Activated CD4-positive, alpha-beta T cell treated with anti-CD3 and anti-CD28 coated beads for 36 hours (primary cell): ENCODE measurements around the gene OR2T10. TPM values are rescaled to one million over a fixed set of nuclear protein-coding genes. Genes with fewer than 3 reads are reported as not detected.

ENCODE experiments used
- ATAC-seq: fragments of 200-7000 bp; cut with Tn5 transposase; one replicate; pipeline ENCODE4 v1.10.0; 2021; ENCODE audit warnings: mild to moderate bottlenecking, moderate library complexity
- CTCF ChIA-PET: fragments of 350-600 bp; sonication (Branson Sonifier 250); formaldehyde crosslinking; loops from one replicate; lab custom pipeline; 2021; ENCODE audit warnings: antibody characterized with exemption; lab: Charles Lee
- POLR2A ChIA-PET: fragments of 350-600 bp; sonication (Branson Sonifier 250); formaldehyde crosslinking; loops from one replicate; lab custom pipeline; 2021; ENCODE audit warnings: antibody characterized with exemption, inconsistent platforms; lab: Charles Lee
- DNase-seq: peaks from one replicate; pipeline ENCODE4 v3.0.0-alpha.2; 2020
- H3K27ac Mint-ChIP-seq: one replicate; pipeline ENCODE4 v1.8.0; 2021; ENCODE audit warnings: mixed read lengths
- H3K27me3 Mint-ChIP-seq: one replicate; pipeline ENCODE4 v1.8.0; 2021; ENCODE audit warnings: mixed read lengths
- H3K36me3 Mint-ChIP-seq: one replicate; pipeline ENCODE4 v1.8.0; 2021; ENCODE audit warnings: low read depth, mixed read lengths
- H3K4me1 Mint-ChIP-seq: one replicate; pipeline ENCODE4 v1.8.0; 2021; ENCODE audit warnings: mixed read lengths
- H3K4me3 Mint-ChIP-seq: one replicate; pipeline ENCODE4 v1.8.0; 2021; ENCODE audit warnings: mild to moderate bottlenecking, moderate library complexity, mixed read lengths
- H3K9me3 Mint-ChIP-seq: one replicate; pipeline ENCODE4 v1.8.0; 2021; ENCODE audit warnings: low read depth, mixed read lengths
- intact Hi-C, 2 experiments: fragments of 100-400 bp; cut with DNase I in 1 of 2; cut with micrococcal nuclease in 1 of 2; formaldehyde crosslinking; loops; one replicate each; pipeline versions ENCODE4 v1.14.2 to v1.15.1; 2022 to 2024; cut with DNase I, micrococcal nuclease
- total RNA-seq, 2 experiments: library from RNA; stranded (reverse); gene quantifications; one replicate each; pipeline ENCODE4 v1.2.3, GENCODE V29; 2021

The OR2T10 gene
- total RNA-seq, 2 experiments from 2014 or later, result not detected

DNA sequence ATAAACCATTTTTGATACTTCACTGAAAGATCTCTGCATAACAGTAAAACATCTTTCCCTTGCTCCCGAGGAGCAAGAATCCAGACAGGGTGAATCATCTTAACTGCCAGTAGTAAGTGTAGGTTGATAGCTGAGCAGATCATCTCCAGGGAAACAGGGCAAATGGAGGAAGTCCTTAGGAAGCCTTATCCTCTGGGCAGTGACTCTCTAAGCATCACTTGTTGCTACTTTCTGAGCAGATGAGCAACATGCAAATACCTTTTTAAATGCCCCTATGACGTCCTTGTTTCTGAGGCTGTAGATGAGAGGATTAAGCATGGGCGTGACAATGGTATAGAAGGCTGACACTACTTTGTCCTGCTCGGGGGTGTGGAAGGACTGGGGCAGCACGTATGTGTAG lies 28.5 kb upstream of the OR2T10 start:
- ChIA-PET POLR2A (no interaction called here), CTCF (interaction anchor here (1.3 to 3.4 kb wide), 2 partner anchors 60 to 181 kb away, joined by 3 to 19 read pairs; no protein-coding TSS in a partner anchor)
- DNase-seq (no peak), ATAC-seq (no peak)
- Mint-ChIP-seq H3K27me3 (peaks cover 2% of the 10 kb centered on the region), H3K4me3 (no peak overlapping the region), H3K4me1 (no peaks in the 10 kb centered on the region), H3K27ac (no peak overlapping the region), H3K36me3 (no peaks in the 10 kb centered on the region), H3K9me3 (no peaks in the 10 kb centered on the region)
- intact Hi-C loops, result no loop called here

DNA sequence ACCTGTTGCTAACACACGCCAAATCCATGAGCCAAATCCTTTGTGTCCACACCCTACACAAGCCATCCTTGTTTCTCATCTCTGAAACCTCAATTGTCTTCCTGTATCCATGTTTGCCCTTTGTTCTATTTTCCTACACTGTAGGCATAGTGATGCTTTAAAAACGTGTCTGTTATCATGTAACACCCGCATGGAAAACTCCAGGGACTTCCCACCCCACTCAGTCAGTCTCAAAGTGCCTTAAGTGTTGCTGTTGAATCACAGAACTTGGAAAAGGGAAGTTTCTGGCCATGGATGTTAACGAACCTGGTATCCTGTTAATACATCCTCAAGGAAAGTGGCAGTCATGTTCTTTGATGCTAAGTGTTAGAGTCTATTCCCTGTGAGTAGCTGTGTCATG lies 27.7 kb upstream of the OR2T10 start:
- Mint-ChIP-seq H3K36me3 (no peaks in the 10 kb centered on the region), H3K27ac (no peak overlapping the region), H3K4me1 (no peaks in the 10 kb centered on the region), H3K9me3 (no peaks in the 10 kb centered on the region), H3K27me3 (no peaks in the 10 kb centered on the region), H3K4me3 (no peak overlapping the region)
- DNase-seq (no peak), ATAC-seq (no peak)
- ChIA-PET CTCF (interaction anchor here (1.3 to 3.4 kb wide), 2 partner anchors 61 to 182 kb away, joined by 3 to 19 read pairs; no protein-coding TSS in a partner anchor), POLR2A (interaction anchor here (0.5 kb wide), 1 partner anchor 202 kb away, joined by 3 read pairs; no protein-coding TSS in a partner anchor)
- intact Hi-C loops, result no loop called here

DNA sequence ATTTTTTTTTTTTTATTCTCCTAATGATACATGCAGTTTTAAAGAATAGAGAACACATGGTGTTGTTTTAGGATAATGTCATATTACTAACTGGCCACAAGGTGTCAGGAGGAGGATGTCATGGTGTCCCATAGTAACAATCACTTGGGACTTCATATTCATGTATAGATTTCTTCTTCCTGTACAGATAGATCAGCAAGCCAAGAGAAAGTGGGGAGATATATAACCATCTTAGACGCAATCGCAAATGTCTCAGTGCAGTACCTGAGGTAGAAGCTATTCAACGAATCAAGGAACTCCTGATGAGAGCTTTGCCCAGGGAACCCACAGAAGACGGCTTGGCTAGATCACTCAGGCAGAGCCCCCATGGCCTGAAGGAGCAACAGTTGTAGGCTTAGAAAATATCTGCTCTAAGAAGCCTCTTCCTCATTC lies 25.1 kb upstream of the OR2T10 start:
- H3K27me3 Mint-ChIP-seq, result no peaks in the 10 kb centered on the region
- H3K27ac Mint-ChIP-seq, result no peak overlapping the region
- no peaks in the 10 kb centered on the region for H3K9me3 Mint-ChIP-seq
- H3K36me3 Mint-ChIP-seq, result no peaks in the 10 kb centered on the region
- ATAC-seq, result peak; percentile 80
- CTCF ChIA-PET, result interaction anchor here (1.0 to 3.4 kb wide), 9 partner anchors 8 to 184 kb away, joined by 3 to 19 read pairs (median 6); no protein-coding TSS in a partner anchor
- intact Hi-C loops, result loop anchor here (1.0 to 5.0 kb wide), 4 partner anchors 64 to 380 kb away; no protein-coding TSS in a partner anchor
- POLR2A ChIA-PET, result no interaction called here
- peak; percentile 11 for DNase-seq
- H3K4me3 Mint-ChIP-seq, result no peak overlapping the region
- H3K4me1 Mint-ChIP-seq, result no peaks in the 10 kb centered on the region

DNA sequence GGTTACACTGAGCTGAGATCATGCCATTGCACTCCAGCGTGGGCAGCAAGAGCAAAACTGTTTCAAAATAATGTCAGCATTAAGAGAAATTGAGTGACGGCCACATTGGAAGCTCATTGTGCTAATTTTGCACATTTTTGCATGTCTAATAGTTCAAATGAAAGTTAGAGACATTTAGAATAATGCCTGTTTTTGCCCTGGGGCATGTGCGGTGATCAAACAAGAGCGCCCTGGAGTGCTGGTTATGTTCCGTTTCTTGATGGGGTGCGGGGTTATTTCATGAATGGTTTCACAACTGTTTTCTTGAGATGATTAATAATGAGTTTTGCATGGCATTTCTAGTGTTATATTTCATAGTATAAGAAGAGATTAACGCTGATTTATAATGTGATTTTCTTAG lies 24.3 kb upstream of the OR2T10 start:
- POLR2A ChIA-PET, result no interaction called here
- no peak for DNase-seq
- no peaks in the 10 kb centered on the region for H3K27me3 Mint-ChIP-seq
- CTCF ChIA-PET, result interaction anchor here (0.7 to 3.3 kb wide), 7 partner anchors 8 to 210 kb away, joined by 3 to 10 read pairs (median 6); no protein-coding TSS in a partner anchor
- H3K9me3 Mint-ChIP-seq, result no peaks in the 10 kb centered on the region
- no peak overlapping the region for H3K4me3 Mint-ChIP-seq
- ATAC-seq, result no peak
- no peaks in the 10 kb centered on the region for H3K4me1 Mint-ChIP-seq
- intact Hi-C loops, result loop anchor here (1.0 to 5.0 kb wide), 4 partner anchors 65 to 379 kb away; no protein-coding TSS in a partner anchor
- H3K27ac Mint-ChIP-seq, result no peak overlapping the region
- H3K36me3 Mint-ChIP-seq, result no peaks in the 10 kb centered on the region

DNA sequence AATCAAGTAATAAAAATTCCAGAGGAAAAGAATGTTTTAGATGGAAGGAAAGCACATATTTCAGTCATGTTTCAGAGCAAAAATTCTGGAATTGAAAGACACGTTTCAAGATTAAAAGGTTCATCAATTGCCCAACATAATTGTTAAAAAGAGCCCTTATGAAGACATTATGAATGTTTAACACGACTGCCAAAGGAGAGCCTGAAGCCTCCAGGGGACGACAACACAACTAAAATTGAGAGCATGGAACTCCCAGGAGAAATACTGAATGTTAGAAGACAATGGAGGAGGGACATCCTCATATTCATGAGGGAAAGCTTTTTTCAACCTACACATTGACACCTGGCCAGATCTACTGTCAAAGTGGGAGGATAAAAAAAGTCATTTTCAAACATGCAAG lies 21.4 kb upstream of the OR2T10 start:
- no peak overlapping the region for H3K4me3 Mint-ChIP-seq
- DNase-seq, result peak; percentile 80
- intact Hi-C loops, result loop anchor here (5.0 to 10.0 kb wide), 2 partner anchors 217 to 684 kb away; partner anchors contain the start of gene OR2T1 (in 1 of the 2)
- POLR2A ChIA-PET, result interaction anchor here (1.1 kb wide), 1 partner anchor 1497 kb away, joined by 3 read pairs; no protein-coding TSS in a partner anchor
- no peaks in the 10 kb centered on the region for H3K9me3 Mint-ChIP-seq
- H3K27me3 Mint-ChIP-seq, result no peaks in the 10 kb centered on the region
- peak; percentile 47 for ATAC-seq
- CTCF ChIA-PET, result no interaction called here
- H3K36me3 Mint-ChIP-seq, result no peaks in the 10 kb centered on the region
- H3K27ac Mint-ChIP-seq, result no peak overlapping the region
- H3K4me1 Mint-ChIP-seq, result peaks cover 6% of the 10 kb centered on the region

DNA sequence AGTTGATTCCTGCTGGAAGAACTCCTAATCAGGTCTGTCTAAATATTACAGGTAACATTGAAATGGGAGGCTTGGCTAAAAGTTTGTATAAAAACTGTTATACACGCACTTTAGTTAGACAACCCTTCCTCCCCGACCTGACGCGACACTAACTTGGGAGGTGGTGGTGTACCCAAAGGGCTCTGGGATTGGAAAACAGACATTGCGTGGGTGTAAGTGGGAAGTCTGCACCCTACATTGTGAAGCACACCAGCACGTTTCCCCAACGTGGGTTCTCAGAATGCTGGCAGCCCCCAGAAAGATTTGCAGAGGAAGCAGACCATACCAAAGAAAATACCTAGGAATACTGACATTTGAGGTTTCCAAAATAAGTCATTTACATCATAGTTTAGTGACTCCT lies 20.6 kb upstream of the OR2T10 start:
- intact Hi-C loops, result loop anchor here (5.0 to 10.0 kb wide), 2 partner anchors 216 to 683 kb away; partner anchors contain the start of gene OR2T1 (in 1 of the 2)
- no peaks in the 10 kb centered on the region for H3K27me3 Mint-ChIP-seq
- ATAC-seq (no peak), DNase-seq (no peak)
- no peaks in the 10 kb centered on the region for H3K36me3 Mint-ChIP-seq
- POLR2A ChIA-PET, result no interaction called here
- H3K4me1 Mint-ChIP-seq, result peaks cover 12% of the 10 kb centered on the region
- no peak overlapping the region for H3K4me3 Mint-ChIP-seq
- H3K27ac Mint-ChIP-seq, result no peak overlapping the region
- CTCF ChIA-PET, result interaction anchor here (0.7 to 1.1 kb wide), 4 partner anchors 9 to 342 kb away, joined by 3 read pairs; no protein-coding TSS in a partner anchor
- H3K9me3 Mint-ChIP-seq, result no peaks in the 10 kb centered on the region

DNA sequence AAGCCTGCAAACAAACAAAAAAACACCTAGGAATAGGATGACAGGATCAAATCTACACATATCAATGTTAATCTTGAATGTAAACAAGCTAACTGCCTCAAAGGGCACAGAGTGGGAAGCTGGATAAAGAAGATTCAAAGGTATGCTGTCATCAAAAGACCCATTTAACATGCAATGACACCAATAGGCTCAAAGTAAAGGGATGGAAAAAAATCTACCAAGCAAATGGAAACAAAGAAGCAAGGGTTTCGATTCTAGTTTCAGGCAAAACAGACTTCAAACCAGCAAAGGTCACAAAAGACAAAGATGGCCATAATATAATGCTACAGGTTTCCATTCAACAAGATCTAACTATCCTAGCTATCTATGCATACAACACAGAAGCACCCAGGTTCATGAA lies 16.2 kb upstream of the OR2T10 start:
- DNase-seq (no peak), ATAC-seq (peak; percentile 76)
- peak overlapping the region; percentile 44 for H3K27ac Mint-ChIP-seq
- H3K9me3 Mint-ChIP-seq, result no peaks in the 10 kb centered on the region
- ChIA-PET CTCF (interaction anchor here (0.6 to 2.0 kb wide), 3 partner anchors 9 to 110 kb away, joined by 3 to 10 read pairs (median 5); no protein-coding TSS in a partner anchor), POLR2A (no interaction called here)
- intact Hi-C loops, result loop anchor here in 1 of 2 experiments (10.0 kb wide), 1 partner anchor 679 kb away; no protein-coding TSS in a partner anchor
- H3K4me1 Mint-ChIP-seq, result peaks cover 20% of the 10 kb centered on the region
- H3K36me3 Mint-ChIP-seq, result no peaks in the 10 kb centered on the region
- H3K4me3 Mint-ChIP-seq, result no peak overlapping the region
- no peaks in the 10 kb centered on the region for H3K27me3 Mint-ChIP-seq

DNA sequence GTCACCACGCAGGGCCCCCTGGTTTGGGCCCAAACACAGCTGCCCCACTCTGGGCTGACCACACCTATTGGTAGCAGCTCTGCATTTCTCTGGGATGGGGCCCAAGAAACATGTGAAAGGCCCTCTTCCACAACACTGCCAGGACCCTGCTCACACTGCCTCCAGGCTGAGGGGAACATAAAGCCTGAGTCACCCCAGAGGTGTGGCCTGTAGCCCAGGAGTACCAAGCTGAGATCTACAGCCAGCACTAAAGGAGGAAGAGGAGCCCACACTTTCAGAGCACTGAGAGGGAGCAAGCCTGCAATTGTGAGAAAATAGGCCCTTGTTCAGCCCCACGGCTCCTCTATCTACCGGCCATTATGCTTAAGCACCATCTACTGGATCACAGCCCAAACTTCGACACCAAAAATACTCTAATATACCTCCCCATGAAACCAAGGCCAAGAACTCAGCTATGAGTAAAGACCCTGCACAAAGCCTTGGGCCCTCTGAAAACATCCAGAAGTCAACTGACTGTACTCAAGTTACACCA lies 14.4 kb upstream of the OR2T10 start:
- ATAC-seq, result peak; percentile 86

DNA sequence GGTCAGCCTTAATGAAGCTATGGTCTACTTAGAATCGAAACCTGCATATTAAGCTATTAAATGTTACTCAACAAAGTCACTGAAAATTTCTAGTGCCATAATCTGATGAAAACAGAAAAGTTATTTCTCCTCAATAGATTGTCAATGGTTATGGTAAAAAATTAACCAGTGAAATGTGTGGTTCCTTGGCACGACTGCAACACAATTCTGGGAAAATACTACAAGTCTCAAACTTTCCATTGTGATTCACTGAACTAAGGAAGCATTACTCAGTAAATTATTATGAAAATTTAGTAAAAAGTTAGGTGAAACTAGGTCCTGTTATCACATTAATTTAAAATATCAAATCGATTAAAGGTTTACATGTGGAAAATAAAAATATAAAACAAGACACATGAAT lies 12.8 kb upstream of the OR2T10 start:
- H3K27ac Mint-ChIP-seq, result no peak overlapping the region
- no peaks in the 10 kb centered on the region for H3K9me3 Mint-ChIP-seq
- DNase-seq, result no peak
- no peaks in the 10 kb centered on the region for H3K36me3 Mint-ChIP-seq
- peaks cover 20% of the 10 kb centered on the region for H3K4me1 Mint-ChIP-seq
- no peaks in the 10 kb centered on the region for H3K27me3 Mint-ChIP-seq
- ATAC-seq, result no peak
- no peak overlapping the region for H3K4me3 Mint-ChIP-seq
- ChIA-PET POLR2A (no interaction called here), CTCF (interaction anchor here (1.1 to 2.5 kb wide), 2 partner anchors 12 to 190 kb away, joined by 3 to 10 read pairs; no protein-coding TSS in a partner anchor)
- intact Hi-C loops, result loop anchor here in 1 of 2 experiments (10.0 kb wide), 1 partner anchor 676 kb away; no protein-coding TSS in a partner anchor

More for the DNA sequence above, 14.4 kb upstream of the OR2T10 start:
- H3K4me3 Mint-ChIP-seq, result no peak overlapping the region
- ChIA-PET CTCF (interaction anchor here (0.6 to 1.8 kb wide), 6 partner anchors 11 to 1271 kb away, joined by 3 to 5 read pairs (median 4); no protein-coding TSS in a partner anchor), POLR2A (interaction anchor here (0.6 kb wide), 1 partner anchor 168 kb away, joined by 5 read pairs; no protein-coding TSS in a partner anchor)
- H3K36me3 Mint-ChIP-seq, result no peaks in the 10 kb centered on the region
- intact Hi-C loops, result loop anchor here in 1 of 2 experiments (10.0 kb wide), 1 partner anchor 677 kb away; no protein-coding TSS in a partner anchor
- H3K9me3 Mint-ChIP-seq, result no peaks in the 10 kb centered on the region
- H3K4me1 Mint-ChIP-seq, result peaks cover 20% of the 10 kb centered on the region
- no peak overlapping the region for H3K27ac Mint-ChIP-seq
- DNase-seq, result peak; percentile 37
- H3K27me3 Mint-ChIP-seq, result no peaks in the 10 kb centered on the region

DNA sequence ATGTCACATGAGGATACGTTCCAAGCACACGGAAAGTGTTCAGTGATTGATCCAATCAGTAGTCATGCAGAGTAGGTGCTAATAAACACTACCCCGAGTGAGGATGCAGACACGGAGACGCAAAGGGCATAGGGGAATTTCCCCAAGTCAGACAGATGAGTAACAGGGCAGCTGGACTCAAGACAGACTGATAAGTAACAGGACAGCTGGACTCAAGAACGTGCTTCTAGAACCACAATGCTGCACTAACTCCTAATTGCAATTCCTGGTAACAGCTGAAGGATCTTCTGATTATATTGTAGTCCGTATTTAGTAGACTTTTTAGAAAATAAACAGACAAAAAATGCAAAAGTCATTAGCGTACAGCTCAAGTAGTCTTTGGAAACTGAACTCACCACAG lies 1.9 kb upstream of the OR2T10 start:
- ChIA-PET POLR2A (no interaction called here), CTCF (interaction anchor here (0.7 kb wide), 1 partner anchor 14 kb away, joined by 5 read pairs; no protein-coding TSS in a partner anchor)
- H3K4me3 Mint-ChIP-seq, result no peak overlapping the region
- peaks cover 6% of the 10 kb centered on the region for H3K4me1 Mint-ChIP-seq
- no peaks in the 10 kb centered on the region for H3K36me3 Mint-ChIP-seq
- peaks cover 2% of the 10 kb centered on the region for H3K9me3 Mint-ChIP-seq
- intact Hi-C loops, result no loop called here
- H3K27me3 Mint-ChIP-seq, result peaks cover 2% of the 10 kb centered on the region
- DNase-seq (no peak), ATAC-seq (no peak)
- no peak overlapping the region for H3K27ac Mint-ChIP-seq

DNA sequence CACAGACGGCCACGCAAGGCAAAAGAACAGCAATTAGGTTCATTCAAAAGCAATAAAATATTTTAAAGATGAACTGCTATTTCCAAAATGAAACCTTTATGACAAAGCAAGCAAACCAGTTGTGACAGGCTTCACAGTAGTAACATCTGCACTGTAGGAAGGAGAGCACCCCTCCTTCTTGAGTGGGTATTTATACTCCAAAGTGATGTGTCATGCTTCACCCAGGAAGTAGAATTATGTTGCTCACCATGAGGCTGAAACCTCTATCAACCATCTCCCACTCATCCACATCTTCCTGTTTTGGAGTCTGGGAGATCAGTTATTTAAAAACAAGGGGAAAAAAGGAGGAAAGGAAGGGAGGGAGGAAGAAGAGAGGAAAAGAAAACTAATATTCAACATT lies 885 bp downstream of the OR2T10 start:
- Mint-ChIP-seq H3K4me3 (no peak overlapping the region), H3K4me1 (peaks cover 6% of the 10 kb centered on the region), H3K27me3 (no peaks in the 10 kb centered on the region), H3K27ac (no peak overlapping the region), H3K9me3 (no peaks in the 10 kb centered on the region), H3K36me3 (no peaks in the 10 kb centered on the region)
- ATAC-seq, result peak; percentile 82
- ChIA-PET POLR2A (no interaction called here), CTCF (no interaction called here)
- no peak for DNase-seq
- intact Hi-C loops, result no loop called here
